ENCODE measurements around the gene INSIG2. TPM values are rescaled to one million over a fixed set of nuclear protein-coding genes. Genes with fewer than 3 reads are reported as not detected.

INSIG2 gene
- total and polyA plus RNA-seq, 9 of the 15 experiments (the other 6 are each of a cell fraction or from before 2014, with no cell fraction given) = 1.5 to 34.2 (median 6.4) TPM

- TF ChIP-seq, protein P1, sequence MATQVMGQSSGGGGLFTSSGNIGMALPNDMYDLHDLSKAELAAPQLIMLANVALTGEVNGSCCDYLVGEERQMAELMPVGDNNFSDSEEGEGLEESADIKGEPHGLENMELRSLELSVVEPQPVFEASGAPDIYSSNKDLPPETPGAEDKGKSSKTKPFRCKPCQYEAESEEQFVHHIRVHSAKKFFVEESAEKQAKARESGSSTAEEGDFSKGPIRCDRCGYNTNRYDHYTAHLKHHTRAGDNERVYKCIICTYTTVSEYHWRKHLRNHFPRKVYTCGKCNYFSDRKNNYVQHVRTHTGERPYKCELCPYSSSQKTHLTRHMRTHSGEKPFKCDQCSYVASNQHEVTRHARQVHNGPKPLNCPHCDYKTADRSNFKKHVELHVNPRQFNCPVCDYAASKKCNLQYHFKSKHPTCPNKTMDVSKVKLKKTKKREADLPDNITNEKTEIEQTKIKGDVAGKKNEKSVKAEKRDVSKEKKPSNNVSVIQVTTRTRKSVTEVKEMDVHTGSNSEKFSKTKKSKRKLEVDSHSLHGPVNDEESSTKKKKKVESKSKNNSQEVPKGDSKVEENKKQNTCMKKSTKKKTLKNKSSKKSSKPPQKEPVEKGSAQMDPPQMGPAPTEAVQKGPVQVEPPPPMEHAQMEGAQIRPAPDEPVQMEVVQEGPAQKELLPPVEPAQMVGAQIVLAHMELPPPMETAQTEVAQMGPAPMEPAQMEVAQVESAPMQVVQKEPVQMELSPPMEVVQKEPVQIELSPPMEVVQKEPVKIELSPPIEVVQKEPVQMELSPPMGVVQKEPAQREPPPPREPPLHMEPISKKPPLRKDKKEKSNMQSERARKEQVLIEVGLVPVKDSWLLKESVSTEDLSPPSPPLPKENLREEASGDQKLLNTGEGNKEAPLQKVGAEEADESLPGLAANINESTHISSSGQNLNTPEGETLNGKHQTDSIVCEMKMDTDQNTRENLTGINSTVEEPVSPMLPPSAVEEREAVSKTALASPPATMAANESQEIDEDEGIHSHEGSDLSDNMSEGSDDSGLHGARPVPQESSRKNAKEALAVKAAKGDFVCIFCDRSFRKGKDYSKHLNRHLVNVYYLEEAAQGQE (IDR thresholded peaks at IDR 0.05; ENCODE audit: borderline replicate concordance) = 0 out of 2 replicates have a peak, but pooled peaks have one; percentile 8
- TF ChIP-seq, protein P1 (CRISPR knock-in tag; IDR thresholded peaks at IDR 0.05; ENCODE audit: low read depth) = no peak
- no peak for TF ChIP-seq ZNF133 (CRISPR knock-in tag; IDR thresholded peaks at IDR 0.05)
- TF ChIP-seq SAFB (IDR thresholded peaks at IDR 0.05; ENCODE audit: borderline replicate concordance, low read depth, low read length) = no peak
- TF ChIP-seq, protein P2, sequence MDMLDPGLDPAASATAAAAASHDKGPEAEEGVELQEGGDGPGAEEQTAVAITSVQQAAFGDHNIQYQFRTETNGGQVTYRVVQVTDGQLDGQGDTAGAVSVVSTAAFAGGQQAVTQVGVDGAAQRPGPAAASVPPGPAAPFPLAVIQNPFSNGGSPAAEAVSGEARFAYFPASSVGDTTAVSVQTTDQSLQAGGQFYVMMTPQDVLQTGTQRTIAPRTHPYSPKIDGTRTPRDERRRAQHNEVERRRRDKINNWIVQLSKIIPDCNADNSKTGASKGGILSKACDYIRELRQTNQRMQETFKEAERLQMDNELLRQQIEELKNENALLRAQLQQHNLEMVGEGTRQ (CRISPR knock-in tag; IDR thresholded peaks at IDR 0.05) = no peak
- TF ChIP-seq ZNF12 (CRISPR knock-in tag; IDR thresholded peaks at IDR 0.05) = no peak
- TF ChIP-seq SPI1 (IDR thresholded peaks at IDR 0.05; ENCODE audit: borderline replicate concordance, low read depth, low read length) = no peak
- TF ChIP-seq ZNF511 (CRISPR knock-in tag; IDR thresholded peaks at IDR 0.05) = no peak
- TF ChIP-seq RAD21 (CRISPR knock-in tag; conservative IDR thresholded peaks at IDR 0.05 in 1 of 2, IDR thresholded peaks at IDR 0.05 in 1 of 2) = peak in 1 of 2 experiments; percentile 42; a peak in 3 of 4 replicates
Measured at GRCh38 chr2:118061135-118061955, 26.9 kb upstream of the INSIG2 start (continued).
